Neuronal stem cell (in vitro differentiated cells): ENCODE results near the gene HOXB8.

Experiments
- DNase-seq: peaks from one replicate; pipeline ENCODE4 v3.0.0-alpha.2; 2013; ENCODE audit warnings: low spot score
- H2AFZ ChIP-seq: one replicate; pipeline ENCODE4 v1.6.1; 2013; ENCODE audit warnings: mild to moderate bottlenecking, low read length, inconsistent platforms
- H2AK5ac ChIP-seq: 2 replicates; pipeline ENCODE4 v1.6.1; 2013; ENCODE audit warnings: low read depth, mild to moderate bottlenecking, inconsistent platforms, low read length, moderate library complexity, mixed read lengths
- H2BK120ac ChIP-seq: 2 replicates; pipeline ENCODE4 v1.6.1; 2013; ENCODE audit warnings: low read depth, mild to moderate bottlenecking, inconsistent platforms, low read length, moderate library complexity, mixed read lengths
- H2BK12ac ChIP-seq: one replicate; pipeline ENCODE4 v1.6.1; 2013; ENCODE audit warnings: low read length, inconsistent platforms
- H2BK15ac ChIP-seq: 2 replicates; pipeline ENCODE4 v1.6.1; 2013; ENCODE audit warnings: mild to moderate bottlenecking, low read length, inconsistent platforms, mixed read lengths
- H2BK5ac ChIP-seq: one replicate; pipeline ENCODE4 v1.6.1; 2013; ENCODE audit warnings: inconsistent platforms, mild to moderate bottlenecking, low read length, moderate library complexity
- H3K14ac ChIP-seq: one replicate; pipeline ENCODE4 v1.6.1; 2013; ENCODE audit warnings: low read length, inconsistent platforms
- H3K18ac ChIP-seq: 2 replicates; pipeline ENCODE4 v1.6.1; 2013; ENCODE audit warnings: low read length, inconsistent platforms
- H3K23ac ChIP-seq: 2 replicates; pipeline ENCODE4 v1.6.1; 2013; ENCODE audit warnings: low read depth, mild to moderate bottlenecking, mixed read lengths, low read length, inconsistent platforms; ENCODE audit not compliant: poor library complexity
- H3K27ac ChIP-seq: replicated peaks from 3 replicates; pipeline ENCODE4 v1.5.1; 2013; ENCODE audit warnings: low read length, inconsistent platforms
- H3K27me3 ChIP-seq, 3 experiments: 2 replicates each; pipeline ENCODE4 v1.6.1; 2013; ENCODE audit warnings: low read length in 3 of 3, mild to moderate bottlenecking in 2 of 3, inconsistent platforms in 1 of 3, low read depth in 1 of 3, mixed read lengths in 1 of 3, moderate library complexity in 1 of 3; ENCODE audit not compliant: control insufficient read depth in 3 of 3, insufficient read depth in 3 of 3
- H3K36me3 ChIP-seq, 2 donors: replicated peaks in 1 of 2; 2 replicates each; pipeline ENCODE4 v1.6.1; 2013; ENCODE audit warnings: low read length in 2 of 2; ENCODE audit not compliant: control insufficient read depth in 2 of 2, insufficient read depth in 2 of 2
- H3K4ac ChIP-seq: 2 replicates; pipeline ENCODE4 v1.6.1; 2013; ENCODE audit warnings: inconsistent platforms, mild to moderate bottlenecking, low read length, moderate library complexity
- H3K4me1 ChIP-seq, 2 donors: 1 replicate in 1 of 2; 2 replicates in 1 of 2; pipeline ENCODE4 v1.6.1; 2013; ENCODE audit warnings: low read length in 2 of 2, low read depth in 1 of 2; ENCODE audit not compliant: control insufficient read depth in 2 of 2, insufficient read depth in 1 of 2
- H3K4me2 ChIP-seq: one replicate; pipeline ENCODE4 v1.6.1; 2013; ENCODE audit warnings: mild to moderate bottlenecking, low read length, inconsistent platforms; ENCODE audit not compliant: insufficient read depth, poor library complexity, severe bottlenecking
- H3K4me3 ChIP-seq, 2 donors: 2 replicates each; pipeline ENCODE4 v1.5.1; 2013; ENCODE audit warnings: low read length in 2 of 2, mild to moderate bottlenecking in 2 of 2, inconsistent platforms in 1 of 2, moderate library complexity in 1 of 2
- H3K79me1 ChIP-seq: one replicate; pipeline ENCODE4 v1.6.1; 2013; ENCODE audit warnings: low read depth, mild to moderate bottlenecking, inconsistent platforms, low read length, moderate library complexity
- H3K9ac ChIP-seq: one replicate; pipeline ENCODE4 v1.6.1; 2013; ENCODE audit warnings: mild to moderate bottlenecking, low read depth, low read length, inconsistent platforms; ENCODE audit not compliant: poor library complexity
- H3K9me3 ChIP-seq, 2 donors: replicated peaks in 1 of 2; 2 replicates each; pipeline versions ENCODE3 to v1.6.1; 2013; ENCODE audit warnings: low read length in 2 of 2, mild to moderate bottlenecking in 2 of 2, inconsistent platforms in 1 of 2, low read depth in 1 of 2, mixed read lengths in 1 of 2, moderate library complexity in 1 of 2; ENCODE audit not compliant: control insufficient read depth in 2 of 2, insufficient read depth in 1 of 2
- H4K8ac ChIP-seq: one replicate; pipeline ENCODE4 v1.6.1; 2013; ENCODE audit warnings: low read depth, mild to moderate bottlenecking, inconsistent platforms, low read length, moderate library complexity
- H4K91ac ChIP-seq: one replicate; pipeline ENCODE4 v1.6.1; 2013; ENCODE audit warnings: low read length, low read depth, mild to moderate bottlenecking, inconsistent platforms; ENCODE audit not compliant: poor library complexity
- WGBS, 2 donors: extraction: QIAGEN DNeasy Blood & Tissue Kit; methylation state at CpG; one replicate each; pipeline ENCODE4 v1.1.7; 2013; ENCODE audit warnings: missing lambda C conversion rate in 2 of 2, mixed read lengths in 1 of 2; ENCODE audit not compliant: insufficient read length in 2 of 2, insufficient replicate concordance in 1 of 2; ENCODE audit errors: extremely low coverage in 2 of 2; 5-methylcytosine and 5-hydroxymethylcytosine counted together

Gene HOXB8

DNA sequence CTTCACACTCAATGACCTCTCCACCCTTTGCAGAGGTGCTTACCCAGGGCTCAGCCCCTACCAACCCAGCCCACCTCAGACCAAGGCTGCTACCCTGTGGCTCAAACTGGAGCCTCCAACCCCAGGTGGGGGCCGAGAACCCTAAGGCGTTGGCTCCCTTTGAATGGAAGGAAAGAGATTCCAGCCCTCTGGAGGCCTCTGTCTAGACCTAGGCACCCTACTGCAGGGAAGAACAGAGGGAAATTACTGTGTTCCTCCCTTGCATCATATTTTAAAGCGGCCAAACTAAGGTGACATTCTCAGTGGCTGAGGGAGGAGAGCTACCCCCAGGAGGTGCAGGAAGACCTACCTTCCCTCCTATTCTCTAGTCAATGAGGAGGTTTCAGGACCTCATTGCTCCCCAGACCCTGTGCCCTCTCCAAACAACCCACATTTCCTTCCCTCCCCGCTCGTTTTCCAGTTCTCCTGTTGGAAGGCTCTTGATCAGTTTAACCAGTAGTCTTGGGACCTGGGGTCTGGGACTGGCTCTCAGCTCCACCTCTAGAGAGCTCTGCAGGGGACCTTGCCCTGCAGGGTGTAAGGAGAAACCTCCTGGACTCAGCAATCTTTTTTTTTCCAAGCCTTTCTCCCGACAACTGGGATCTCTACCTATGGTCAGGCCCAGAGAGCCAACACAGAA is 5.5 kb upstream of the HOXB8 start:
- H2AK5ac ChIP-seq = no peak overlapping the region
- H3K14ac ChIP-seq = no peak overlapping the region
- no peak overlapping the region for H3K27ac ChIP-seq
- H2AFZ ChIP-seq = no peak overlapping the region
- no peak overlapping the region for H2BK12ac ChIP-seq
- no CpG with 5 or more reads among the region's 6 CpGs for WGBS, 2 donors
- H3K4me2 ChIP-seq = no peak overlapping the region
- peak overlapping the region; percentile 8 for H3K23ac ChIP-seq
- no peak overlapping the region for H2BK15ac ChIP-seq
- H3K79me1 ChIP-seq = no peaks in the 10 kb centered on the region
- H2BK120ac ChIP-seq = no peak overlapping the region
- H3K4me1 ChIP-seq = peaks cover 0 to 1% of the 10 kb centered on the region in 2 donors
- H3K9ac ChIP-seq = no peak overlapping the region
- no peak overlapping the region for H4K91ac ChIP-seq
- peaks cover 0 to 10% of the 10 kb centered on the region in 2 donors for H3K9me3 ChIP-seq
- no peak overlapping the region for H3K4ac ChIP-seq
- peaks cover 79 to 100% (median 99%) of the 10 kb centered on the region in 3 experiments for H3K27me3 ChIP-seq
- DNase-seq = no peak
- no peak overlapping the region for H3K4me3 ChIP-seq
- no peaks in the 10 kb centered on the region for H3K36me3 ChIP-seq
- H4K8ac ChIP-seq = no peak overlapping the region
- H3K18ac ChIP-seq = no peak overlapping the region
- no peak overlapping the region for H2BK5ac ChIP-seq

DNA sequence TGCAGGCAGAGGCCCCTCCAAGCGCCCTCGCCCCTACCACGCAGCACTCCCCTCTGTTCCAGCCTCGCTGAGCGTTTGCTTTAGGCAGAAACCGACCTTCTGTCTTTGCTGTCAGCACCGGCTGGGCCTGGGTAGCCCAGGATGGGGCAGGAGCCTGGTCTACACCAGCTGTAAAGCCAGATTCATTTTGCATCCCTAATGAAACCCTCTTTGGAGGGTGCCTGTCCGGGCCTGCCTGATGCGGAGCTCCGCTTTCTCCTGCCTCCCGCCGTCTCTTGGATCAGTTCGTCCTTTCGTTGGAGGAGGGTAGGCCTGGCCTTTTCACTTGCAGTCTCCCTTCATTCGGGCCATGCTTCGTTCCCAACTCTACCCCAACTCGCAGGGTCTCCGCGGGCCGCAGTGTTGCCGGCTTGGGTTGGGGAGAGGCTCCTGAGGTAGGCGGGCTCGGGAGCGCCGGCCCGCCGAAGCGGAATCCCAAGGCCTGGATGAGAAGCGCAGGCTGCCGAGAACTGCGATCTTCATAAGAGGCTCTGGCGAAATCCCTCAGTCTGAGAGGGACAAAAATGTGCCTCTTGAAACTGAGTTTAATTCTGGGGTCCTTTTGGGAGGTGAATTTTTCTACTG is 4.8 kb upstream of the HOXB8 start:
- Histone ChIP-seq H3K27me3 (peaks cover 74 to 100% (median 99%) of the 10 kb centered on the region in 3 experiments), H3K23ac (peak overlapping the region; percentile 77), H2BK5ac (no peak overlapping the region), H2BK15ac (no peak overlapping the region), H3K27ac (no peak overlapping the region), H4K91ac (no peak overlapping the region), H2AFZ (peak overlapping the region; percentile 74), H3K4me1 (no peaks in the 10 kb centered on the region), H3K18ac (no peak overlapping the region), H2BK120ac (no peak overlapping the region), H3K79me1 (no peaks in the 10 kb centered on the region), H3K4me2 (no peak overlapping the region), H2BK12ac (no peak overlapping the region), H3K4me3 (no peak overlapping the region), H2AK5ac (no peak overlapping the region), H3K36me3 (no peaks in the 10 kb centered on the region), H4K8ac (no peak overlapping the region), H3K14ac (no peak overlapping the region), H3K9me3 (peaks cover 0 to 10% of the 10 kb centered on the region in 2 donors), H3K9ac (peak overlapping the region; percentile 31), H3K4ac (no peak overlapping the region)
- WGBS, 2 donors = no CpG with 5 or more reads among the region's 32 CpGs
- DNase-seq = no peak

DNA sequence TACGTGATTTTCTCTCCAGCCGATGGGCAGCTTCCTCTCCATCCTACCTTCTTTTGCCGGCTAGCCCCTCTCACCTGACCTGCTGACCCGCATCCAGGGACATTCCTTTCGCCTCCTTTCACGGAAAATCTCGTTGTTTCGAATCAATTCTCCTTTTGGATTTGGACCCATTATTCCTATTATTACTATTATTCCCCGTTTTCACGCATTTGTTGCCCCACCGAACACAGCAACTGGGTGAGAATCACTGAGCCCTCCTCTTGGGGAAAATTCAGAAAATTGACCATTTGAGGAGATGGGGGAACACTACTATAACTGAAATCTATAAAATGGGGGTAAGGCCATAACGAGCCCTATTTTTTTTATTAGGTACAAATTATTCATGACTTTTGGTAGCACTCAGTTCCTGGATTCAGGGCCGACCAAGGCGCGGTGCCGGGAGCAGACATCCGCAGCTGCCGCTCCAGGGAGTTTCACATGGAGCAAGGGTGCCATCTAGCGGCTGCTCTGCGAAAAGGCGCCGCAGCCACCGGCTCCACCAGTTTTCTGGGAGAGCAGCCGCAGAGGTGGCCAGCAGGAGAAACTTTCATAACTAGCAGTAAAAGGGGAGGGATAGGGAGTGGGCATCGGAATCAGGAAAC is 3.3 kb upstream of the HOXB8 start:
- peak; percentile 87 for DNase-seq
- no CpG with 5 or more reads among the region's 25 CpGs for WGBS, 2 donors

More for the DNA sequence above, 3.3 kb upstream of the HOXB8 start:
- H3K36me3 ChIP-seq = no peaks in the 10 kb centered on the region
- no peak overlapping the region for H3K9ac ChIP-seq
- peaks cover 0 to 10% of the 10 kb centered on the region in 2 donors for H3K9me3 ChIP-seq
- no peaks in the 10 kb centered on the region for H3K79me1 ChIP-seq
- H3K4me3 ChIP-seq = no peak overlapping the region
- no peak overlapping the region for H2BK15ac ChIP-seq
- no peak overlapping the region for H2BK5ac ChIP-seq
- no peaks in the 10 kb centered on the region for H3K4me1 ChIP-seq
- no peak overlapping the region for H3K27ac ChIP-seq
- H3K23ac ChIP-seq = no peak overlapping the region
- H3K27me3 ChIP-seq = peaks cover 71 to 99% (median 99%) of the 10 kb centered on the region in 3 experiments
- no peak overlapping the region for H2BK12ac ChIP-seq
- no peak overlapping the region for H3K4ac ChIP-seq
- no peak overlapping the region for H2BK120ac ChIP-seq
- H3K18ac ChIP-seq = no peak overlapping the region
- no peak overlapping the region for H2AK5ac ChIP-seq
- H4K8ac ChIP-seq = no peak overlapping the region
- no peak overlapping the region for H3K14ac ChIP-seq
- H4K91ac ChIP-seq = no peak overlapping the region
- H2AFZ ChIP-seq = no peak overlapping the region
- no peak overlapping the region for H3K4me2 ChIP-seq
